Ammon's horn (tissue), 1 donor: ENCODE results near the gene OR2AG1.
"Not testable (repeated sequence)": the region's sequence is repeated elsewhere in the genome, so short reads cannot be mapped to it uniquely, and the experiment has no call there.

Experiments
- DNase-seq: peaks from one replicate; pipeline ENCODE4 v3.0.0-alpha.2; 2016; ENCODE audit warnings: low spot score

Gene OR2AG1

DNA sequence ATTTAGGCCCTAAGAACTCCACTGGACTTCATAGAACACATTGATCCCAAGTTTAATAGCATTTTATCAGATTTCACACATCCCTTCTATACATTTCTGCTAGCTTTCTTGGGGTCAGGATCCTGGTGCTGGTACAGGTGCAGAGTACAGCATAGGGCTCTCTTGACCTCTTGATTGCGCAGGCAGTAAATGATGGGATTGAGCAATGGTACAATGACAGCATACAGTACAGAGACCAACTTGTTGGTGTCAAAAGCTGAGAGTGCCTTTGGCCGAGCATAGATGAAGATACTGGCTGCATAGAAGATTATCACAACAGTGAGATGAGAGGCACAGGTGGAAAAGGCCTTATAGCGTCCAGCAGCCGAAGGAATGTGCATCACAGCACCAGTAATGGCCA lies 11.8 kb downstream of the OR2AG1 start:
- DNase-seq, result no peak

GRCh38 chr11:6799402-6799801 lies 16.6 kb downstream of the OR2AG1 start, which contains the start of gene OR6A2:
Gene OR6A2, minus strand, starts transcription at chr11:6799689. Its CDS starts 3,981 bp downstream, at chr11:6795708.
- DNase-seq, result no peak

- not testable (repeated sequence) for DNase-seq
Measured at GRCh38 chr11:6801075-6801474, 18.3 kb downstream of the OR2AG1 start.

DNA sequence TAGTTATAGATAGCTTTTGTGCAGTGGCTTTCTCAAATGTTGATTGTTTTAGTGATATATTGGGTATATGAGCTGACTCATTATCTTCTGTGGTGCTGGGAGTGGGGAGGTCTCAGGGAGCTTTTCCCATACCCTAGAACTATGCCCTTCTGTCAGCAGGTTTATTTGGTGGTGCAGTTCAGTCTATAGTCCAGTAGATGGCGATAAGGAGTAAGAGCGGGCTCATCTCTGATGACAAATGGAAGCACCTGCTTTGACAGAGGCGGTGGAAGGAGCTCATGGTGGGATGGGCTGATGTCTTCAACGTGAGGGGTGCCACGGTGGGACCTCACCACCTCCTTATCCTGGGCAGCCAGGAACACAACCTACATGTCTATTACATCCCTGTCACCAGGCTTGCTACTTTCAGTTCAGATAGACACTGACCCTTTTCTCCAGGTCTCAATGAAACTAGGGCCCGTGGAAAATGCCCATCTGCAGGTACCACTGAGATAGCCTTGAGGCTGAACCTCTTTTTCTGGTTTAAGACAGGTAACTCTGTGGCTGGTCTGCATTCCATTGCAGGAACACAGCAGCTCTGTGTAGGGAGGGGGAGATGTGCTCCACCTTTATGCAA lies 29.7 kb downstream of the OR2AG1 start:
- DNase-seq, result peak; percentile 41

GRCh38 chr11:6813656-6814055 lies 30.8 kb downstream of the OR2AG1 start:
- DNase-seq, result no peak

DNA sequence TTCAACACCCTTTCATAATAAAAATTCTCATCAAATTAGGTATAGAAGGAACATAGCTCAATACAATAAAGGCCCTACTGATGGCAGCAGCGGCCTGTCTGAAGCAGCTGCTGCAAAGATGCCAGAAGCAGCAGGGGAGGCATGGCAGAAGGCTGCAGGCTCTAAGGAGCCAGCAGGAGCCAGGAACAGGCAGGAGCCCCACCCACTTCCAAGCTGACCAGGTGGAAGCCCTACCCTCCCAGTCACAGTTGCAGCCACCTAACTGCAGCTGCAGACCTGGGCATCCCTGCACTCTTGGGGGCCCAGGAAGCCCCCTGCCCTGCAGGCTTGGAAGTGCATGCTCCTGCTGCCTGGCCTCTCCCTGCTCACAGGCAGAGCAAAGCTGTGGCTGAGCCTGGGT lies 34.9 kb downstream of the OR2AG1 start:
- DNase-seq, result no peak

- DNase-seq, result no peak
Measured at GRCh38 chr11:6818967-6819366, 36.1 kb downstream of the OR2AG1 start.

DNA sequence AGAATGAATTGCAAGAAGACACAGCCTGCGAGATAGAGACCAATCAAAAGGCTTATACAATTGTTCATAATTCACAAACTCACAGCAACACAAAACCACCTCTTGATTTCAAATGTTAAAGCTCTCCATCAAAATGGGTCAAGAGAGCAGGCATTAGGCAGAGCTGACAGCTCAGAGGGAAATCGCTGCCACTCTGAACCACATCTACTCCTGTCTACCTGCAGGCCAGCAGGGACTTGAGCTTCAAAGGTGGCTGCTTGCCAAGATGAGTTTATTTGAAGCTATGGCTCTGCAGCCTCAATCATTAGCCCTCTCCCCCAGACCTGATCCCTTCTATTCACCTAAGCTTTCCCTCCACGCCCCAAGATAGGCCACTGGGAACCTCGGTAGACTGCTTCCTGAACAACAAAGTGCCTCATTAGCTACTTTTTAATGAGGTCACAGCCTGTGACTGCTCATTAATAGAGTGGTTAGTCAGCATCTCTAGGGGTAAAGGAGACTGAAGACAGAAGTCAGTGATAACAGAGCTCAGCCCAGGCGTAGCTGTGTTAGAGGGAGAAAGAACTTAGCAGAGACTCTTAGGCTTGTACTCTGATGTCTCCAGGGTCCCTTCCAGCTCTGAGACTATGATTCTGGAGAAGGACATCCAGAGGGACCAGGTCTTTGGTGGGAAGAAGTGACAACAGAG lies 41.5 kb downstream of the OR2AG1 start:
- DNase-seq, result no peak

DNA sequence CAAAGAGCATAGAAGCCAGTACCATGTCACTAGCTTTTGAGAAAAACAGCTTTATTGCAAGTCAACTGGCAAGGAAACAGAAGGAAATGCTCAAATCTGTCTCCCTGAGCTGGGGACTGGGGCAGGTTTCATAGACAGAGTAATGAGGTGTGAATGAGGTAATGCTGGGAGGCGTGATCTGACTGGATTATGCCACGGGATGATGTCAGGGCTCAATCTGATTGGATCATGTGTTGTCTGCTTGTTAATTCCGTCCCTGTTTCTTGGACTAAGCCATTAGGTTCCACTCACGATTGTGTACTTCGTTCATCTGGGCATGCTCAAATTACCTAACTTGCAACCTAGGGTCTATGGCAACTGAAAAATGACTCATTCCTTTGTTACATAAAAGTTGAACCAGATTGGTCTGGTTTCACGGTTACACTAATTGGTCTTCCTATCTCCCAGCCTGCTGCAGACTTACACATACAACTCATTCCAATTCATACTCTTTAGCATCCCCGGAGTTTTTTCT lies 42.5 kb downstream of the OR2AG1 start:
- DNase-seq, result no peak

DNA sequence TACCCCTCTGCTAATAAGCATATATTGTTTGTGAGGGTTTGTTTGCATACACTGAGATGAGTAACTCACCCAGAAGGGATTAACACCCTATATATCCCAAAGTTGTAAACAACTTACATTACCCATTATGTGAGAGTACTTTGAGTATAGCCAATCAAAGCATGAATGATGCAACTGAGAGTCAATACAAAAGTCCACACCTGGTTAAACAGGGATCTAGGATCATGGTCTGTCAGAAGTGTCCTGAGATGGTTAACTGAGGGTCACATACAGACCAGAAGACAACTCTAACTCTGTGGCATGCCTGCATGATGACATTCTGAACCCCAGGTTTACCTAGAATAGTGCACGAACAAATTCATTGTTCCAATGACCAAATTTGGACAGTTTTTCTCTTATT lies 45.3 kb downstream of the OR2AG1 start:
- DNase-seq, result no peak

DNA sequence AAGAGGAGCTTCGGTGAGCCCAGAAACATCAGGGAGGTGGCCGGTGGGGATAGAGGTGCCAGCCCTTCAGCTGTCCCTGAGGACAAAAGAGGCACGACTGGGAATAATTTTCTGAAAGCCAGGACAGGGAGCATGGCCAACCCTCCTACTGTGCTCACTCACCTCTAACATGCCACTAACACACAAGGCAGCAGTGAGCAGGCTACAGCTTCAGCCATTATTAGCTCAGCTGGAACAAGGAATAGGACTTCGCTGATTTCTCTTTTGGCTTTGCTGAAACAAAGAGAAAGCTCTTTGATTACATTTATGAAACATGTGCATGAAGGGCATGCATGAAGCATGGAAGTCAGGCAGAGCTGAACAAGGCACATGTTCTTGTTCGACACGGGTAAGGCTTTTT lies 50.5 kb downstream of the OR2AG1 start:
- DNase-seq, result no peak

GRCh38 chr11:6834021-6834420 lies 51.2 kb downstream of the OR2AG1 start:
- no peak for DNase-seq
